Loucy (cell line): ENCODE data around the gene LIPC.

Source experiments
- H2AFZ ChIP-seq: fragments of 200-600 bp; sonication (generic); 2 replicates; pipeline ENCODE4 v1.6.0; 2016; ENCODE audit warnings: antibody characterized with exemption, mild to moderate bottlenecking, low read length, moderate library complexity
- H3F3A ChIP-seq: fragments of 200-600 bp; 2 replicates; pipeline ENCODE4 v1.6.0; 2016; ENCODE audit warnings: antibody characterized with exemption, low read depth, mild to moderate bottlenecking
- H3K27me3 ChIP-seq: fragments of 200-600 bp; sonication (generic); 2 replicates; pipeline ENCODE4 v1.6.1; 2014; ENCODE audit warnings: low read length, mild to moderate bottlenecking; ENCODE audit not compliant: insufficient read depth, poor library complexity, severe bottlenecking
- H3K36me3 ChIP-seq: fragments of 200-600 bp; sonication (generic); 2 replicates; pipeline ENCODE4 v1.6.1; 2016; ENCODE audit warnings: low read length; ENCODE audit not compliant: insufficient read depth
- H3K4me1 ChIP-seq: fragments of 200-600 bp; sonication (generic); 2 replicates; pipeline ENCODE4 v1.5.1; 2014; ENCODE audit warnings: low read length, mild to moderate bottlenecking; ENCODE audit not compliant: insufficient read depth, poor library complexity, severe bottlenecking
- H3K4me2 ChIP-seq: fragments of 200-600 bp; sonication (generic); 2 replicates; pipeline ENCODE4 v1.6.0; 2014; ENCODE audit warnings: antibody characterized with exemption, low read length, low read depth, mild to moderate bottlenecking; ENCODE audit not compliant: poor library complexity, severe bottlenecking
- H3K4me3 ChIP-seq: fragments of 200-600 bp; sonication (generic); 2 replicates; pipeline ENCODE4 v1.5.1; 2014; ENCODE audit warnings: low read length, mild to moderate bottlenecking, mixed read lengths; ENCODE audit not compliant: poor library complexity, severe bottlenecking
- H3K79me2 ChIP-seq: fragments of 200-600 bp; sonication (generic); 2 replicates; pipeline ENCODE4 v1.6.1; 2014; ENCODE audit warnings: low read length; ENCODE audit not compliant: insufficient read depth
- H3K9ac ChIP-seq: fragments of 200-600 bp; sonication (generic); 2 replicates; pipeline ENCODE4 v1.6.0; 2014; ENCODE audit warnings: mild to moderate bottlenecking, low read depth, low read length, moderate library complexity; ENCODE audit not compliant: poor library complexity, severe bottlenecking
- H3K9me2 ChIP-seq: fragments of 200-600 bp; sonication (generic); replicated peaks from 2 replicates; pipeline ENCODE4 v1.6.1; 2016; ENCODE audit warnings: low read depth, low read length, mixed read lengths
- H3K9me3 ChIP-seq: fragments of 200-600 bp; sonication (generic); 2 replicates; pipeline ENCODE4 v1.6.1; 2014; ENCODE audit warnings: mild to moderate bottlenecking, antibody characterized with exemption, low read length, low read depth; ENCODE audit not compliant: insufficient read depth
- H4K20me1 ChIP-seq: fragments of 200-600 bp; sonication (generic); 2 replicates; pipeline ENCODE4 v1.6.0; 2014; ENCODE audit warnings: antibody characterized with exemption, low read length, mild to moderate bottlenecking; ENCODE audit not compliant: insufficient read depth, poor library complexity, severe bottlenecking
- EZH2phosphoT487 ChIP-seq: fragments of 200-600 bp; IDR thresholded peaks from 2 replicates; pipeline ENCODE4 v1.6.1; 2018; ENCODE audit warnings: antibody characterized with exemption, mild to moderate bottlenecking, moderate library complexity, borderline replicate concordance
- TF ChIP-seq, protein P1 (sequence below): fragments of 200-600 bp; sonication (generic); conservative IDR thresholded peaks from 2 replicates; pipeline ENCODE4 v1.5.1; 2014; ENCODE audit warnings: mild to moderate bottlenecking, antibody characterized with exemption, low read length

Gene LIPC

GRCh38 chr15:58554758-58555157 lies 123.0 kb downstream of the LIPC start:
- Histone ChIP-seq H3K4me2 (no peak overlapping the region), H4K20me1 (no peaks in the 10 kb centered on the region), H3K9me3 (no peaks in the 10 kb centered on the region), H3K4me1 (peaks cover 70% of the 10 kb centered on the region), H3K27me3 (no peaks in the 10 kb centered on the region), H3F3A (peaks cover 28% of the 10 kb centered on the region), H2AFZ (peak overlapping the region; percentile 25; the same call in 1 of the 2 replicates), H3K9ac (peak overlapping the region; percentile 87), H3K4me3 (no peak overlapping the region), H3K9me2 (no peaks in the 10 kb centered on the region), H3K36me3 (no peaks in the 10 kb centered on the region), H3K79me2 (no peaks in the 10 kb centered on the region)
- TF ChIP-seq, protein P1, sequence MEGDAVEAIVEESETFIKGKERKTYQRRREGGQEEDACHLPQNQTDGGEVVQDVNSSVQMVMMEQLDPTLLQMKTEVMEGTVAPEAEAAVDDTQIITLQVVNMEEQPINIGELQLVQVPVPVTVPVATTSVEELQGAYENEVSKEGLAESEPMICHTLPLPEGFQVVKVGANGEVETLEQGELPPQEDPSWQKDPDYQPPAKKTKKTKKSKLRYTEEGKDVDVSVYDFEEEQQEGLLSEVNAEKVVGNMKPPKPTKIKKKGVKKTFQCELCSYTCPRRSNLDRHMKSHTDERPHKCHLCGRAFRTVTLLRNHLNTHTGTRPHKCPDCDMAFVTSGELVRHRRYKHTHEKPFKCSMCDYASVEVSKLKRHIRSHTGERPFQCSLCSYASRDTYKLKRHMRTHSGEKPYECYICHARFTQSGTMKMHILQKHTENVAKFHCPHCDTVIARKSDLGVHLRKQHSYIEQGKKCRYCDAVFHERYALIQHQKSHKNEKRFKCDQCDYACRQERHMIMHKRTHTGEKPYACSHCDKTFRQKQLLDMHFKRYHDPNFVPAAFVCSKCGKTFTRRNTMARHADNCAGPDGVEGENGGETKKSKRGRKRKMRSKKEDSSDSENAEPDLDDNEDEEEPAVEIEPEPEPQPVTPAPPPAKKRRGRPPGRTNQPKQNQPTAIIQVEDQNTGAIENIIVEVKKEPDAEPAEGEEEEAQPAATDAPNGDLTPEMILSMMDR = no peak
- TF ChIP-seq EZH2phosphoT487 = no peak

DNA sequence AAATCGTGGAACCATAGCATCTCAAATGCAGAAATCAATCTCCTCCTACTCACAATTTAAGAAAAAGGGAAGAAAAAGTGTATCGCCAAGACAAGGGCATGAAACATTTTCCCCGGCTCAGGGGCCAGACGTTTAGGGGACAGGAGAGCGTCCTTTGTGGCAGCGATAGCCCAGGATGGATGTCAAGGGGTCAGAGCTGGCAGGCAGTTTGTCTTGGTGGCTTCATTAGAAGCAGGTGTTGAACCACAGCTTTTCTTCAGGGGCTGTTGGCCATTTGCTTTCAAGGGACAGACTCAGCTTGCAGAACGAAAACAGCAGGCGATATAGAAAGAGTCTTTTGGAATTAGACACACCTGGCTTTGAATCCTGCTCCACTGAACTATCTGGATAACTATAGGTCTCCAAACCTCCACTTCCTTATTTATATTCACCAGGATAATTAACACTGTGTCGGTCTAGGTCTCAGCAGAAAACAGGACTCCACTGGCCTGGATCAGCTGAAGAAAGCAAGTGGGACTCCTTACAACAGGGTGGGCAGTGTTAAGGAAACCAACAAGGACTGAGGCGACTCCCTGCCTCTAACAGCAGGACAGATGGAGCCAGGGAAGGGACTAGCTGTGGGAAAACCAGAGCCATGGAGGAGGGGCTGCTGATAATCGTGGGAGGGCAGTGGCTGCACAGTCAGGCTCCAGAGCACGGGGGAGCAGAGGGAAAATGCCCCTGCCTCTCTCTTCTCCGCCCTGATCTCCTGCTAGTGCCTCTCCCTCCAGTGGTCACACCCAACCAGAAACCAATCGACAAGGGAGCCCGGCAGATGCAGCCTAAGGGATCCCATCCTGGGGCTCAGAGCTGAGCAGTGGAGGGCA lies 123.6 kb downstream of the LIPC start:
- Histone ChIP-seq H3K9ac (peak overlapping the region; percentile 87), H4K20me1 (no peaks in the 10 kb centered on the region), H3K36me3 (no peaks in the 10 kb centered on the region), H3K27me3 (no peaks in the 10 kb centered on the region), H3K79me2 (no peaks in the 10 kb centered on the region), H3K9me2 (no peaks in the 10 kb centered on the region), H3K4me2 (no peak overlapping the region), H3K4me3 (no peak overlapping the region), H3F3A (peaks cover 27% of the 10 kb centered on the region), H3K4me1 (peaks cover 63% of the 10 kb centered on the region), H3K9me3 (no peaks in the 10 kb centered on the region), H2AFZ (peak overlapping the region; percentile 25)
- TF ChIP-seq, protein P1 = no peak
- no peak for TF ChIP-seq EZH2phosphoT487

DNA sequence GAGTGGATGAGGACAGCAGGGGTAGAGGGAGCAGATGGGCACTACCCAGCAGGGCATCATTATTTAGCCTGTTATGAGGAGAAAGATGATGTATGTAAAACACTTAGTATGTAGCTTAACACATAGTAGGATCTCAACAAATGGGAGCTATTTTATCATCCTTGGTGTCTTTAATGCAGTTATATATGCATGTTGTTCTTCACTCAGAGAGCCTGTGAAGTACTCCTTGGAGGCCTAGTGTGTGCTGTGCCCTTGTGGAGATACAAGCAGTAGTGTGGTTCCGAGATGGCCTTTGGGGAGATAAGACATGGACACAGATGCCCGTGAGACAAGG lies 124.2 kb downstream of the LIPC start:
- H4K20me1 ChIP-seq = no peaks in the 10 kb centered on the region
- no peak overlapping the region for H3K4me2 ChIP-seq
- peaks cover 24% of the 10 kb centered on the region for H3F3A ChIP-seq
- peak overlapping the region; percentile 87 for H3K9ac ChIP-seq
- H3K4me1 ChIP-seq = peaks cover 59% of the 10 kb centered on the region
- no peak overlapping the region for H3K4me3 ChIP-seq
- H3K27me3 ChIP-seq = no peaks in the 10 kb centered on the region
- H2AFZ ChIP-seq = peak overlapping the region; percentile 25
- no peak for TF ChIP-seq EZH2phosphoT487
- TF ChIP-seq, protein P1 = no peak
- no peaks in the 10 kb centered on the region for H3K9me2 ChIP-seq
- H3K36me3 ChIP-seq = no peaks in the 10 kb centered on the region
- H3K9me3 ChIP-seq = no peaks in the 10 kb centered on the region
- H3K79me2 ChIP-seq = no peaks in the 10 kb centered on the region
